Activated CD4-positive, alpha-beta T cell treated with anti-CD3 and anti-CD28 coated beads, Interleukin-2, Interleukin-6, amounts not matched to agents 100 ng/mL and 50 ng/mL, durations not matched to agents 16 hours and 8 hours (primary cell): Measurements from ENCODE around the gene TCF7.
"Not testable (repeated sequence)": the region's sequence is repeated elsewhere in the genome, so short reads cannot be mapped to it uniquely, and the experiment has no call there.

ENCODE experiments used
- DNase-seq: peaks from one replicate; pipeline ENCODE4 v3.0.0-alpha.2; 2020

The TCF7 gene

DNA sequence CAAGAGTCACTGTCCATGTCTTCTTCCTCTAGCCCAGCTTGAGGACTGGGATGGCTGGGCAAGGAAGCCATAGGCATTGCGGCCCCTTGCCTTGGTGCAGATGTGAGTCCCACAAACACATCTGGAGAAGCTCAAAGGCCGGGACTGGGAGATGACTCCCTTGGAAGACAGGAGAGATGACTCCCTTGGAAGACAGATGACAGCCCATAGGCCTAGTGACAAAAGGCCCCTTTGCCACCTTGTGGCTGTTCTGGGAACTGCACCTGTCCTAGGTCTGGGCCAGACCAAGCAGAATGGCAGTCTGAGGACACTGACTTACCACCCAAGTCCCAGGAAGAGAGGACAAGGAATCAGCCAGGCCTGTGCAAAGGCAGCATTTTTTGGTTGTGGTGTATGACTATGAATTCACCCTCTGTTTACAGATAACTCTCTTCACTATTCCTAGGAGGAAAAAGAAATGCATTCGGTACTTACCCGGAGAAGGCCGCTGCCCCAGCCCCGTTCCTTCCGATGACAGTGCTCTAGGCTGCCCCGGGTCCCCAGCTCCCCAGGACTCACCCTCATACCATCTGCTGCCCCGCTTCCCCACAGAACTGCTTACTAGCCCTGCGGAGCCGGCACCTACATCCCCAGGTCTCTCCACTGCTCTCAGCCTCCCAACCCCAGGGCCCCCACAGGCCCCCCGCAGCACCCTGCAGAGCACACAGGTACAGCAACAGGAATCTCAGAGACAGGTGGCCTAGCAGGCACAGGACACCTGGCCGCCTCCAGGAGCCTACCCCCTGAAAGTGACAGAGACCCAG is 31.5 kb downstream of the TCF7 start:
- peak; percentile 86 for DNase-seq

DNA sequence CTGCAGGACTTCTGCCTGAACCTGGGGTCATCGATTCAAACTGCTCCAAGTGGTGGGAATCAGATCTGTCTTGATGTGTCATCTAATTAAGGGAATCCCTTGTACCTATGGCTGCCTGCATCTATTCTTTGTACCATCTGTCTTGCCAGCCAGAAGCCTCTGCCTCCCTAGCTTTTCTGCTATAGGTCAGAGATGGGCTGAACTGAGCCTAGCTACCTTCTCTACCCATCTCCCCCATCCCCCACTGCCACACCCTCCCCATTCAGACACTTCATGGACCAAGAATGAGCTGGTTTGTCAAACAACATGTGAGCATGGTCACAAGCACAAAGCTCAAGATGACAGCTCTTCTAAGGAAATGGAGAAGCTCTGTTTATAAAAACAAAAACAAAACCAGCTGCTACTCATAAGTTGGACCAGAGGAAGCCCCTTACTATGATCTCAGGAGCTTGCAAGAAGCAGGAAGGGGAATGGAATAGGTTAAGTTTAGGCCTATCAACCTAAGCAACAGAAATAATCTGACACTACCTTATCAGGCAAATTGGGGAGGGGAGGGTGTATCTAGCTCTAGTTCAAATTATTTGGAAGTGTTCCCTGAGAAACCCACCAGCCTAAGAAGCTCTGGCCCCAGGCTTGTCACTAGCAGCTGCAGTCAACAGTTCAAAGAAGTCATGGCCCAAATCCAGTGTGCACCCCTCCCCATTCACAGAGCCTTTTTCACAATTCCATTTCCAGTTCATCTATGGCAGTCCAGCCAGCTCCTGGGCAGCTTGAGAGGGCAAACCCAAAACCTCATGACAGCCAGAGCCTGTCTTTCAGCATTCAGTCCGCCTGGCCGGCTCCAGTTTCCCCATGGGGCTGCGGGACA is 32.4 kb downstream of the TCF7 start:
- DNase-seq = no peak

DNA sequence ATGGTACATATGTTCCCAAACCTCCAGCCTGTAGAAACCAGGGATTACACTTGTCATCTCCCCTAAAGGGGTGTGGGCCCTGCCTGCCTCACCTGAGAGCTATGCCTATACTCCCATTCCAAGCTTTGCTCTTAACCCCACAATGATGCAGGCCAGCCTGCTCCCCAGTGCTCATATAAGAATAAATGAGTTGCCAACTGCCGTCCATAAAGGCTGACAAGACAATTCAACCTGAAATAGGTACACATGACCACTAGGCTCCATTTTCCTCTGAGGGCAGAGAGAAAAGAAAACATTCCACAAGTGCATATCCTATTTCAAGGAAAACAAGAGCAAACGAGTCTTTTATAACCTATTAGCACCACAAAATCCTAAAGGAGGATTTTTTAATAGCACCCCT is 33.8 kb downstream of the TCF7 start:
- DNase-seq = no peak

DNA sequence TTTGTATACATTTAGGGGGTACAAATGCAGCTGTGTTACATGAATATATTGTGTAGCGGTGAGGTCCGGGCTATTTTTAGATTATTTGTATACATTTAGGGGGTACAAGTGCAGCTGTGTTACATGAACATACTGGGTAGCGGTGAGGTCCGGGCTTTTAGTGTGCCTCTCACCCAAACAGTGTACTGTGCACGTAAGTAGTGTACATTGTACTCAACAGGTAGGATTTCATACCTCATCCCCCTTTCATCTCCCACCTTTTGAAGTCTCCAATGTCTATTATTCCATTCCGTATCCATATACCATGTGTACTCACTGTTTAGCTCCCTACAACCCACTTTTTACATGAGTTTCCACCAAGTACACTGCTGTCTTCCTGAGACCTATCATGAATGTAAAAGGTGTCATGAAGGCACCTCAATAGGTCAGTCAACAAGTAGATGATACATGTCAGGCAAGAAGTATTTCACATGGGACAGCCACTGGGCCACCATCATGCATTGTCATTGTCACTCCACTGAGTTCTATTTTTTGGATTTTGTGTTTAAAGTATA is 34.6 kb downstream of the TCF7 start:
- no peak for DNase-seq

DNA sequence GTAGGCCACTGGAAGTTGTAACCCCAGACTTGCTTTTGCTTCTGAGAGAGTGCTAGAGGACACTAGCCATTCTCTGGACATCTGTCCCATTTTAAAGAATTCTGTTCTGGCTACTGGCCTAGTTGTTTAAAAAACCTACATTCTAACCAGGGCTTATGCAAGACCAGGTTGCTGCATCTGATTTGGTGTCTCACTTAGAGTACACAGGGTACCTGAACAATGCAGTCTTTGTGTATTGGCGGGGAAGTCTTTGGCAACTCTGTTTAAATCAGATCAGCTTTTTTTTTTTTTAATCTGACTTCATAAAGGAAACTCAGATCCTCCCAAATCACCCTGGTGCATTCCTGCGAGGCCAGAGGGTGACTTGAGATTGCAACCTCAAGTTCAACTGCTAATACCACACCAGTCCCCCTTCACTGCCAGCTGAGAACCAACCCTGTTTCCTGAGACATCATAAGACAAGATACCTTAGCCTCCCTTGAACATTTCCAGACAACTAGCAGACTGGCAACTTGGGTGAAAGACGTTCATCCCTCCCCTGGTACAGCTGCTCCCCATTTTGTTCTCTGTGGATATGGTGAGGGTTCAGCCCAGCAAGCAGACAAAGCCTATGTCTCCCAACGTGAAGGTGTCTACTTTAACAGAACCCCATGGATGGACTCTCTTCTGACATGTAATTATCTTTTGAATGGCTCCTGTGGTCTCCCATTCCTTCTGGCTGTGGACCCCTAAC is 35.3 kb downstream of the TCF7 start:
- DNase-seq = no peak

DNA sequence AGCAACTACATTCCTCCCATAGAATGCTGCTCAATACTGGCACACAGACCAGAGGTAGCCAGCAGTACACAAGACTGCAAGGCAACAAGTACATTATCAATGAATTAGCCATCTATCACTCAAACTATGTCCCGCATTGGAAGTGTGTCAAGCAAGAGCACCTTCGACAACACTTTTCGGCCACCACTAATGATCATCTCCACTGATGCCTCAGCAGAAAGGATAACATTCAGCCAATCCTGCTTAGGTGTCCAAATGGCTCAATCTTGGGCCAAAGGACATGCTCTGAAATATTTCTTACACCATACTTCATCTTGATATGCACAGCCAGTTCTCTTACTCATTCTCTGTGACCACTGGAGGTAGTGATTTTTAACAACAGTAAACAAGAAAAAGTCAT is 37.2 kb downstream of the TCF7 start:
- DNase-seq = no peak

DNA sequence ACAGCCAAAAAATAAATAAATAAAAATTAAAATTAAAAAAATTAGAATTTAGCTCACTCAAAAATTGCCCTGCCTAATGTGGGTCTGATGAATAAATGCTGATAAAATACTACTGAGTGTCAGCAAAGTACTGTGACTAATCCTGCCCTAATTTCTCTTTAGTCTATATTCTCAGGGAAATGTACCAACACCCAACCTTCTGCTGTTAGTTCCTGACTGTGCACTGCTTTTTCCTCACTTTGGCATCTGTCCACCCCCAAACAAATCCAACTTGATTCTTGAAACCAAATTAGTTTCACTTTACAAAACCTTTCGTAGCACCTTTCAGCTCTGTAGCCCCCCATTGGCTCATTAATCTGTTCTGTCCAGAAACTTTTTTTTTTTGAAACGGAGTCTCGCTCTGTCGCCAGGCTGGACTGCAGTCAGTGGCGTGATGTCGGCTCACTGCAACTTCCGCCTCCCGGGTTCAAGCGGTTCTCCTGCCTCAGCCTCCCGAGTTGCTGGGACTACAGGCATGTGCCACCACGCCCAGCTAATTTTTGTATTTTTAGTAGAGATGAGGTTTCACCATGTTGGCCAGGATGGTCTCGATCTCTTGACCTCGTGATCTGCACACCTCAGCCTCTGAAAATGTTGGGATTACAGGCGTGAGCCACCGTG is 37.8 kb downstream of the TCF7 start:
- DNase-seq = not testable (repeated sequence)

DNA sequence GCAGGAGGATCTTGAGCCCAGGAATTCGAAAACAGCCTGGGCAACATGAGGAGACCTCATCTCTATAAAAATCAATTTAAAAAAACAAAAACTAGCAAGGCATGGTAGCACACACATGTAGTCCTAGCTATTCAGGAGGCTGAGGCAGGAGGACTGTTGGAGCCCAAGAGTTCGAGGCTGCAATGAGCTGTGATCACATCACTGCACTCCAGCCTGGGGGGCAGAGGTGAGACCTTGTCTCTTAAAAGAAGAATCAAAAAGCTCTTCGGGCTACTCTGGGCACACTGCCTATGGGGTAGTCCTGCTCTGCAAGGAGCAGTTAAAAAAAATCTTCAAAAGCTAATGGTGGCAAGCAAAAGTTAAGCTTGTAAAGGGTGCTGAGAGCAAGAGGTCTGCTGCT is 38.8 kb downstream of the TCF7 start:
- no peak for DNase-seq

DNA sequence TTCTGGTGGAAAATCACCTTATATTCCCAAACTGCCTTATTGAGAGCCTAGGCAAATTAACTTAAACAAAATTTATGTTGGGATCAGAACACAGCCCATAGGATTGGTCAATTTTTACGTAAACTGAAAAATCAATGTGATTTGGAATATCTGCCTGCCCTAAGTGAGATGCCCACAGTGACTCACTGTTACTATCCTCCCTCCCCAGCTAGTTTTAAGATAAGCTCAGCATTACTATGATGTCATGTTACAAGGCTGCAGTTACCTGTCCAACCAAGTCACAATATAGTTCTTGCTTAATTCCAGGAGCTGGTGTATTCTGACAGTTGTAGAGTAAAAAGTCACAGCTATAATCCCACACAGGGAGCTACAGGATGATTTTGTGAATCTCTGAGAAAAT is 39.2 kb downstream of the TCF7 start:
- no peak for DNase-seq

DNA sequence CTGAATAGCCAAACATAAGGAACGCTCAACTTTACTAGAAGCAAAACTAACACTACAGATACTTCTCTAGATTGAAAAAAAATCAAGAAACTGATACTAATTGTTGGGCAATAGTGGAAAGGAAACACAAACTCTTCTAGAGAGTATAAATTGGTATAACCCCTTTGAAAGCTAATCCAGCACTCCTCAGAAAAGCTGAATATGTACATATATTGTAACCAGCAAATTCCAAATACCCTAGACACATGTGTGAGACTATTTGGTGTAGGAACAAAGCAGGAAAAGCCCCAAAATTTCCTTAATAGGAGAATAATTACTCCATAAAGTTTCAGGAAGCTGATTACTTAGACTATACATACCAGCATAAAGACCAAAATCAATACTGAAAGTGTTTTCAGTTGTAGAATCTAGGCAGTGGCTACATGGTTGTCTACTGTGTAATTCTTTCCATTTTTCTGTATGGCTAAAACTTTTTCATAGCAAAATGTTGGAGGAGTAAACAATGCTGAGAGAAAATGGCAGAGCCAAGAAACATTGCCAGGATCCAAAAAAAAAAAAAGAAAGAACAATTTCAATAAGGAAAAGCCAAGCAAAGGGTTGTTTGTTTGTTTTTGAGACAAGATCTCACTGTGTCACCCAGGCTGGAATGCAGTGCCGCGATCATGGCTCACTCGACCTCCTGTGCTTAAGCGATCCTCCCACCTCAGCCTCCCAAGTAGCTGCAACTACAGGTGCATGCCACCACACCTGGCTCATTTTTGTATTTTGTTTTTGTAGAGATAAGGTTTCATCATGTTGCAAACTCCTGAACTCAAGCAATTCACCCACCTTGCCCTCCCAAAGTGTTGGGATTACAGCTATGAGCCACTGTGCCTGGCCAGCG is 47.3 kb downstream of the TCF7 start:
- DNase-seq = no peak

DNA sequence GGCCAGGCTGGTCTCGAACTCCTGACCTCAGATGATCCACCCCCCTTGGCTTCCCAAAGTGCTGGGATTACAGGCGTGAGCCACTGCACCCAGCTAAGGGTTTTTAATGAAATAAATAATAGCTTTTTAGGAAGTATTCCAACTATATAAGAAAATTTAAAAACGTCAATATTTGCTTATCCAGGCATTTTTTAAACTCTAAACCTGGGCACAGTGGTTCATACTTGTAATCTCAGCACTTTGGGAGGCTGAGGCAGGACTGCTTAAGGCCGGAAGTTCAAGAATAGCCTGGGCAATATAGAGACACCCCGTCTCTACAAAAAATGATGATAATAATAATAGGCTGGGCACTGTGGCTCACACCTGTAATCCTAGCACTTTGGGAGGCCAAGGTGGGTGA is 48.1 kb downstream of the TCF7 start:
- no peak for DNase-seq

DNA sequence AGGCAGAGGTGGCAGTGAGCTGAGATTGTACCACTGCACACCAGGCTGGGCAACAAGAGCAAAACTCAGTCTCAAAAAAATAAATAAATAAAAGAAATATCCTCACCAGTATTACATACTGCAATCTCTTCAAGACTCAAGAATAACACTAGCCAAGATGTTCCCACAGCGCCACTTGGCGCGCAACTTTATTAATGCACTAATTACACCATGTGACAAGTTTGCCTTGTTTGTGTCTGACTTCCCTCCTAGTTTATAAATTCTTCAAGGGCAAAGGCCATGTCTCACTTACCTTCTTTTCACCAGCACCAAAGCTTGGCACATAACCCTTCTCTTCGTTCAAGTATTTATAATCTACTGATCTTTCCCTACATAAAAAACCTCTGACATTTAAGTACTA is 57.5 kb downstream of the TCF7 start:
- DNase-seq = no peak

DNA sequence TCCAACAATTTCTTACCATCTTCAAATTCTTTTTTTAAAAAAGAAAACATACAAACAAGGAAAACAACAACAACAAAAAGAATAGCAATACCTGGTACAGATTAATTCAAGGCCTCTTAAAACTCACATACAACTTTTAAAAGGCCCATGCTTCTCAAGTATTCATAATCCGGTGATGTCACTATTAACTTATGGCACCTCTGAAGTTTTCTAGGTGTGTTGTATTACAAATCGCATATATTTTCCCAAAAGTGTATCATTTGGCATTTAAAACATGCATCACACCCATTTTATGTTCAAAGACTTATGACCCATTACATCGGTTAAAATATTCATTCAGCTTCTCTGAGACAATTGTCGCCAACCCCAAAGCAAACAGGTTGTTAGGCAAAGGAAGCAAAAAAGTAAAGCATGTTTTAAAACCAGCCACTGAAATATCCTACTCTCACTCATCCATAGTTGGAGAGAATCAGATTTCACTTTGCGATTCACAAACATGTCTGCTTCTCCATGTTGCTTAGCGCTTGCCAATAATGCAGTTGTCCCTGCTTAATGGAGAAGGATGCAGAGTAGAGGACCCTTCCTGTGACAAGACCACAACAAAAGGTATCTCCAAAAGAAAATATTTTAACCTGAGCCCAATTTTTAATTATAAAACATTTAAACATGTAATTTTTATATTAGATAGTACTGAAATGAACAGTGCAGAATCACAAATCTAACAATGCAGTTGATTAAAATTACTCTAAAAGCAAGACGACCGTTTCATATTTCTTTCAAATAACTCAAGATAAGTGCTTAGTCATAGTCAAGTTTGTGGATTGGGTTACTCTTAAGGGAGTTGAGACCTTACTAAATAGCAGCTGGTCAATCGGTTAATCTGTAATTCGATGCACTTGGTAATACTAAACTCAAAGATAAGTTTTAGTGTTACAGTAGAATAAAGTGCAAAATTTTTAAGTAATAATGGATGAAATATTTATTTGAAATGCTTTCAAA is 60.7 kb downstream of the TCF7 start:
- DNase-seq = peak; percentile 26

DNA sequence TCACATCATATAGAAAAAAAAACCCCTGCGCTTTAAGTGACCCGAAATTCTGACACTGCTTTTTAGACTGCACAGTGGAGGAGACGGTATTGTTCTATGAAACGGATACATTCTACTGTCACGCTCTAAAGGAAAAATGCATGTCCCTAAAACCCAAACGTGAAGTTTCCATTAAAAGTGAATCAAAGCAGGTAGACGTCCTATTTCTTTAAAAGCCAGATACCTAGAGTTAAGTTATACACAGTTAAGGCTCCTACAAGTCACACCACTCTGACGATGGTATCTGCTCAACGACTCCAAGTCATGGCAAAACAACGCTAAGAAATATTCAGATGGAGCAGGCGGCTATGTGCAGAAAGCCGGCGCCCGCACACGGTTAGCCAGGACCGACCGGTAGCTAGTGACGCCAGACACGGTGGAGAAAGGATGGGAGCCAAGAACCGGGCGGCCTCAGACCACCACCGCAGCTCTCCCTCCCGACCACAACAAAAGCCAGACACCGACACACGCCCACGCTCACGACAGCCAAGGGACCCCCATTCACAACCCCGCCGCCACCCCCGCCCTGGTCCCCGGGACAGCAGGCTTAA is 61.5 kb downstream of the TCF7 start:
- peak; percentile 42 for DNase-seq

DNA sequence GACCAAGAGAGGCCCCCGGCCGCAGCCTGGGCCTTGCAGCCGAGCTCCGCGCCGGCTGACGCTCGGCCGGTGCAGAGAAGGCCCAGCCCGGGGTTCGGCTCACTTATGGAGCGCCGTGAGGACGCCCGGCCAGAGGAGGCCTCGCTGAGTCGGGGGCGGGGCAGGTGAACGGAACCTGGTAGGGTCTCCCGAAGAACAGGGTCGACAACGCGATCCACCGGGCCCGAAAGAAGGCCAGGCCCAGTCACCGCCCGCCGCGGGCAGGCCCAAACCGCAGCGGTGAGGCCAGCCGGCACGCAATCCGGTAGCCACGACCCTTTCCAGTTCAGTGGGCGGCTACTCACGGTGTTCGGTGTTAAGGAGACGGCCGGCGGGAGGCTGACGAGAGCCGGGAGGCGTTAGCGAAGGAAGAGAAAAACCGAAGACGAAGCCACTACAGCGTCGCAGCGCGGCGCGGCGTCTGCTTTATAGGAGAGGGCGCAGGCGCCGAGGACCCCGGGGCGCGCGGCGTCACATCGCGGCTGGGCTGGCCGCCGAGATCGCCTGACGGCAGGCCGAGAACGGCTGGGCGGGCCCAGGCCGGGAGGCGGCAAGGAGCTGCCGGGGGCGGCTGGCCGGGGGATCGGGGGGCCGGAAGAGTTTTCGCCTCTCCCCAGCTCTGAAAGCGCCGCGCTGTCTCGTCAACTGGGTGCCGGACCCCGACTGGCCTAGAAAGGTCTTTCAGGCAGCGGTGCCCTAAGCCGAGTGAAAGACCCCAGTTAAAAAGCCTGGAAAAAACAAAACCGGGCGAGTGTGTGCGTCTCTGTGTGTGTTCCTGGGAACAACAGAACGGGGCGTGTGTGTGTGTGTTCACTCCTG is 62.3 kb downstream of the TCF7 start, which contains the start of gene SKP1:
TSS of gene SKP1 (minus strand) at position 440 of the 858 bp plus-strand sequence. CDS start 2,928 bp downstream, outside the sequence.
- peak; percentile 90 for DNase-seq

DNA sequence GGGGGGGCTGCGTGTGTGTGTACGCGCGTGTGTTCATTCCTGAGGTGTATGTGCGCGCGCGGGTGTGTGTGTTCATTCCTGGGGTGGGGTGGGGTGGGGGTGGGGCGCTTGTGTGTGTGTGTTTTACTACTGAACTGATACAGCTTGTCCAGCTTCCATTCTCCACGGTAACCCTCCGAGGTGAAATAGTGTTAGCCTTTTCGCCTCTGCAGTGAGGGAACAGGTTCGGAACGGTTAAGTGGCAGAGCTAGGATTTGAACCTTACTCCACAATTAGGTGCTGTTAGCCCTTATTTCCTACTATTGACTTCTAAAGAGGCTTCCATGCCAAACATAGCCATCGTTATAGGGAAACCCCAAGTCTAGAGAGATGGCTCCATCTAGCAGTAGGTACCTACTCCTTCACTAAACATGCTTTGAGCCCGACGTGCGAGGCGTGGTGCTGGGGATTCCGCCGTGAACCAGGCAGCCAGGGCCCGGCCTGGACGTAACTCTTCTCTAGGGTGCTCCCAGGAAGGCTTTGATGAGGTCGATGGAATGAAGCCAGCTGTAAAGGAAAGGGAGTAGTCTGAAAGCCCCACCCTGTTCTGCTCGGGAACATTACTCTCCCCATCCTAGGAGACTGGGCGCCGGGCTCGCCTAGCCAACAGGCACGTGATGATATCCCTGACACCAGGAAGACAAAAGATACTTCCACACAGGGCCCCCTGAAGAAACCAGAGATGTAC is 63.1 kb downstream of the TCF7 start:
- no peak for DNase-seq

DNA sequence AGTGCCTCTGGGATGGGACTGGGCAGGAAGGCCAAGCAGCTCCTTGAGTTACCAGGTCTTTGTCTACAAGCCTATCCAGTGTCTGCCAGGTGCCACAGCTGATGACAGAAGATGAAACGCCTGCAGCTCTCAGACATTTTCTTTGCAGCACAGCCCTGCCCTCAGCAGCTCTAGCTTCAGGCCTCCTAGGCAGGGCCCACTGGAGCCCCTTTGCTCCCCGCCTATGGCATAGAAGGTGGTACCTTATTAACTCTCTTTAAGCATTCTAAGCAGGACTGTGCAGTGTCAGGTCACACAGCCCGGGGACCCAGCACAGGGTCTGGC is 63.6 kb downstream of the TCF7 start:
- no peak for DNase-seq

DNA sequence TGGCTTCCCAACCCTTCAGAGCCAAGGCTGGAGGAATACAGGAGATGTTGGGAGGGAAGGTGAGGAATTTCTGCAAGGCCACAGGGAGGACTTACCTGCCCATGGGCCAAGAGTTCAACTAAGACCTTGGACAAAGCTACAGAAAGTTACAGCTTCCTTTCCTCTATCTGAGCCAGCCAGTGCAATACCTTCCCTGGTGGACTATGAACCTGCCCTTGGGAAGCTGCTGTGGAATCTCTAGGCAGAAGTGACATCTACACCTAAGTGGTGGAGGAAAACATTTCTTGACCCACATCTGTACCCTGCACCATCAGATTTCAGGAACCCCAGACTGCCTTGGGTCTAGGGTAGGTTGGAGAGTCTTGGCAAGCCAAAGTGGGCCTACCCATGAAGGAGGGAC is 69.0 kb downstream of the TCF7 start:
- DNase-seq = no peak
